Measurements from ENCODE around the gene PCLO.

- TF ChIP-seq POU2F2 (IDR thresholded peaks at IDR 0.05; ENCODE audit: low read depth, low read length): no peak
- TF ChIP-seq POLR2A (IDR thresholded peaks at IDR 0.05; ENCODE audit: low read depth, low read length): no peak
- TF ChIP-seq POLR2AphosphoS5 (IDR thresholded peaks at IDR 0.05; ENCODE audit: low read depth, low read length): no peak
- no peak for TF ChIP-seq TAF1 (IDR thresholded peaks at IDR 0.05; ENCODE audit: low read depth, low read length)
- TF ChIP-seq PAX5 (IDR thresholded peaks at IDR 0.05; ENCODE audit: insufficient read depth, low read length, severe bottlenecking): no peak
- TF ChIP-seq SPI1 (IDR thresholded peaks at IDR 0.05; ENCODE audit: low read depth, low read length): no peak
Measured at GRCh38 chr7:83014546-83014945, 148.1 kb downstream of the PCLO start.

Data from GM12891 (cell line).